ENCODE data around the gene EHHADH.

EHHADH gene

GRCh38 chr3:185164428-185165217 is 89.2 kb downstream of the EHHADH start:
- Histone ChIP-seq H3K79me1 (ENCODE audit: low read length) (no peaks in the 10 kb centered on the region), H3K4me1 (ENCODE audit: control insufficient read depth in 1 of 2, insufficient read depth in 2 of 2, low read length in 2 of 2) (no peaks in the 10 kb centered on the region), H4K91ac (ENCODE audit: low read depth, low read length) (no peak overlapping the region), H2AFZ (ENCODE audit: insufficient read depth, low read length, poor library complexity) (no peak overlapping the region), H2BK5ac (ENCODE audit: low read depth, low read length, poor library complexity) (no peak overlapping the region), H4K12ac (ENCODE audit: low read depth, low read length) (no peak overlapping the region), H3K36me3 (ENCODE audit: control insufficient read depth in 1 of 2, insufficient read depth in 2 of 2, low read length in 2 of 2) (no peaks in the 10 kb centered on the region), H3K9ac (ENCODE audit: low read length) (no peak overlapping the region), H3K18ac (ENCODE audit: low read length) (no peak overlapping the region), H2BK120ac (ENCODE audit: insufficient read depth, low read length, poor library complexity) (no peak overlapping the region), H3K27ac (ENCODE audit: low read depth, low read length) (no peak overlapping the region), H3K4me3 (ENCODE audit: low read depth, low read length) (no peak overlapping the region), H2AK5ac (ENCODE audit: low read length) (no peak overlapping the region), H3K14ac (ENCODE audit: low read length) (no peak overlapping the region), H3K4ac (ENCODE audit: low read depth, low read length) (no peak overlapping the region), H3K9me3 (ENCODE audit: insufficient read depth, low read depth, low read length) (no peaks in the 10 kb centered on the region), H3K23ac (ENCODE audit: low read length) (no peak overlapping the region), H3K79me2 (ENCODE audit: control insufficient read depth, insufficient read depth, low read length, poor library complexity) (no peaks in the 10 kb centered on the region), H3K4me2 (ENCODE audit: low read length) (no peak overlapping the region), H4K8ac (ENCODE audit: low read depth, low read length) (no peak overlapping the region), H3K27me3 (ENCODE audit: insufficient read depth, low read length) (no peaks in the 10 kb centered on the region), H2BK12ac (ENCODE audit: low read length) (no peak overlapping the region)
- WGBS (ENCODE audit: extremely low coverage, insufficient coverage, insufficient read length) = no CpG with 5 or more reads among the region's 6 CpGs
- no peak for DNase-seq

- no peaks in the 10 kb centered on the region for H3K4me1 ChIP-seq (ENCODE audit: control insufficient read depth in 1 of 2, insufficient read depth in 2 of 2, low read length in 2 of 2)
- no peaks in the 10 kb centered on the region for H3K27me3 ChIP-seq (ENCODE audit: insufficient read depth, low read length)
- no peak overlapping the region for H2AK5ac ChIP-seq (ENCODE audit: low read length)
- H3K23ac ChIP-seq (ENCODE audit: low read length) = no peak overlapping the region
- no peaks in the 10 kb centered on the region for H3K79me1 ChIP-seq (ENCODE audit: low read length)
- H3K18ac ChIP-seq (ENCODE audit: low read length) = no peak overlapping the region
- no peak overlapping the region for H2BK12ac ChIP-seq (ENCODE audit: low read length)
- no CpG with 5 or more reads among the region's 8 CpGs for WGBS (ENCODE audit: extremely low coverage, insufficient coverage, insufficient read length)
- H3K14ac ChIP-seq (ENCODE audit: low read length) = no peak overlapping the region
- H3K27ac ChIP-seq (ENCODE audit: low read depth, low read length) = no peak overlapping the region
- H3K9me3 ChIP-seq (ENCODE audit: insufficient read depth, low read depth, low read length) = no peaks in the 10 kb centered on the region
- no peak overlapping the region for H3K9ac ChIP-seq (ENCODE audit: low read length)
- H2BK120ac ChIP-seq (ENCODE audit: insufficient read depth, low read length, poor library complexity) = no peak overlapping the region
- H3K36me3 ChIP-seq (ENCODE audit: control insufficient read depth in 1 of 2, insufficient read depth in 2 of 2, low read length in 2 of 2) = no peaks in the 10 kb centered on the region
- H3K4ac ChIP-seq (ENCODE audit: low read depth, low read length) = no peak overlapping the region
- H3K79me2 ChIP-seq (ENCODE audit: control insufficient read depth, insufficient read depth, low read length, poor library complexity) = no peaks in the 10 kb centered on the region
- no peak overlapping the region for H2BK5ac ChIP-seq (ENCODE audit: low read depth, low read length, poor library complexity)
- no peak overlapping the region for H4K12ac ChIP-seq (ENCODE audit: low read depth, low read length)
- no peak overlapping the region for H2AFZ ChIP-seq (ENCODE audit: insufficient read depth, low read length, poor library complexity)
- H3K4me3 ChIP-seq (ENCODE audit: low read depth, low read length) = no peak overlapping the region
- no peak overlapping the region for H4K91ac ChIP-seq (ENCODE audit: low read depth, low read length)
- H3K4me2 ChIP-seq (ENCODE audit: low read length) = no peak overlapping the region
- no peak overlapping the region for H4K8ac ChIP-seq (ENCODE audit: low read depth, low read length)
- DNase-seq = no peak
Measured at GRCh38 chr3:185162634-185163033, 91.2 kb downstream of the EHHADH start.

- Histone ChIP-seq H2AK5ac (ENCODE audit: low read length) (no peak overlapping the region), H3K18ac (ENCODE audit: low read length) (no peak overlapping the region), H3K23ac (ENCODE audit: low read length) (no peak overlapping the region), H2BK120ac (ENCODE audit: insufficient read depth, low read length, poor library complexity) (no peak overlapping the region), H3K14ac (ENCODE audit: low read length) (no peak overlapping the region), H4K8ac (ENCODE audit: low read depth, low read length) (no peak overlapping the region), H3K79me2 (ENCODE audit: control insufficient read depth, insufficient read depth, low read length, poor library complexity) (no peaks in the 10 kb centered on the region), H3K4ac (ENCODE audit: low read depth, low read length) (no peak overlapping the region), H3K36me3 (ENCODE audit: control insufficient read depth in 1 of 2, insufficient read depth in 2 of 2, low read length in 2 of 2) (no peaks in the 10 kb centered on the region), H3K9ac (ENCODE audit: low read length) (no peak overlapping the region), H2AFZ (ENCODE audit: insufficient read depth, low read length, poor library complexity) (no peak overlapping the region), H4K91ac (ENCODE audit: low read depth, low read length) (no peak overlapping the region), H3K27me3 (ENCODE audit: insufficient read depth, low read length) (no peaks in the 10 kb centered on the region), H3K9me3 (ENCODE audit: insufficient read depth, low read depth, low read length) (no peaks in the 10 kb centered on the region), H4K12ac (ENCODE audit: low read depth, low read length) (no peak overlapping the region), H3K79me1 (ENCODE audit: low read length) (no peaks in the 10 kb centered on the region), H3K4me3 (ENCODE audit: low read depth, low read length) (no peak overlapping the region), H3K27ac (ENCODE audit: low read depth, low read length) (no peak overlapping the region), H3K4me1 (ENCODE audit: control insufficient read depth in 1 of 2, insufficient read depth in 2 of 2, low read length in 2 of 2) (no peaks in the 10 kb centered on the region), H2BK12ac (ENCODE audit: low read length) (no peak overlapping the region), H3K4me2 (ENCODE audit: low read length) (no peak overlapping the region), H2BK5ac (ENCODE audit: low read depth, low read length, poor library complexity) (no peak overlapping the region)
- WGBS (ENCODE audit: extremely low coverage, insufficient coverage, insufficient read length) = 100% methylated on average over 1 of the region's 5 CpGs
- DNase-seq = no peak
Measured at GRCh38 chr3:185161761-185162160, 92.1 kb downstream of the EHHADH start.

- peaks cover 7 to 8% of the 10 kb centered on the region in 2 experiments for H3K4me1 ChIP-seq (ENCODE audit: control insufficient read depth in 1 of 2, insufficient read depth in 2 of 2, low read length in 2 of 2)
- H3K9ac ChIP-seq (ENCODE audit: low read length) = no peak overlapping the region
- DNase-seq = no peak
- no peak overlapping the region for H4K12ac ChIP-seq (ENCODE audit: low read depth, low read length)
- no peak overlapping the region for H3K14ac ChIP-seq (ENCODE audit: low read length)
- H3K79me1 ChIP-seq (ENCODE audit: low read length) = peaks cover 3% of the 10 kb centered on the region
- H3K4me3 ChIP-seq (ENCODE audit: low read depth, low read length) = no peak overlapping the region
- H3K23ac ChIP-seq (ENCODE audit: low read length) = no peak overlapping the region
- no peak overlapping the region for H3K27ac ChIP-seq (ENCODE audit: low read depth, low read length)
- no peak overlapping the region for H2BK12ac ChIP-seq (ENCODE audit: low read length)
- H3K4me2 ChIP-seq (ENCODE audit: low read length) = no peak overlapping the region
- no peak overlapping the region for H3K4ac ChIP-seq (ENCODE audit: low read depth, low read length)
- no peak overlapping the region for H3K18ac ChIP-seq (ENCODE audit: low read length)
- no peak overlapping the region for H2AFZ ChIP-seq (ENCODE audit: insufficient read depth, low read length, poor library complexity)
- H4K8ac ChIP-seq (ENCODE audit: low read depth, low read length) = no peak overlapping the region
- H3K79me2 ChIP-seq (ENCODE audit: control insufficient read depth, insufficient read depth, low read length, poor library complexity) = no peaks in the 10 kb centered on the region
- H3K27me3 ChIP-seq (ENCODE audit: insufficient read depth, low read length) = peaks cover 10% of the 10 kb centered on the region
- H2BK5ac ChIP-seq (ENCODE audit: low read depth, low read length, poor library complexity) = no peak overlapping the region
- no peak overlapping the region for H4K91ac ChIP-seq (ENCODE audit: low read depth, low read length)
- H2AK5ac ChIP-seq (ENCODE audit: low read length) = no peak overlapping the region
- peaks cover 7% of the 10 kb centered on the region for H3K9me3 ChIP-seq (ENCODE audit: insufficient read depth, low read depth, low read length)
- H3K36me3 ChIP-seq (ENCODE audit: control insufficient read depth in 1 of 2, insufficient read depth in 2 of 2, low read length in 2 of 2) = no peaks in the 10 kb centered on the region
- H2BK120ac ChIP-seq (ENCODE audit: insufficient read depth, low read length, poor library complexity) = no peak overlapping the region
- WGBS (ENCODE audit: extremely low coverage, insufficient coverage, insufficient read length) = no CpG with 5 or more reads among the region's 3 CpGs
Measured at GRCh38 chr3:185157347-185157746, 96.5 kb downstream of the EHHADH start.
